ENCODE results near the gene PLEKHG4B. TPM values are rescaled to one million over a fixed set of nuclear protein-coding genes. Genes with fewer than 3 reads are reported as not detected.

PLEKHG4B gene
- total and polyA plus RNA-seq, 8 donors = 0.21 to 0.75 (median 0.38) TPM

- Histone ChIP-seq H3K4me1 (no peaks in the 10 kb centered on the region), H3K27me3 (no peaks in the 10 kb centered on the region), H3K9me3 (no peaks in the 10 kb centered on the region), H3K36me3 (no peaks in the 10 kb centered on the region), H3K27ac (no peak overlapping the region), H3K4me3 (no peak overlapping the region)
- DNase-seq (no peak), FAIRE-seq (no peak), ATAC-seq (no peak)
- intact Hi-C loops (cut with DNase I) = no loop called here
- TF ChIP-seq CTCF (IDR thresholded peaks at IDR 0.05) = no peak
- WGBS, 2 donors = 70 to 81% methylated on average over 12 of the region's 12 CpGs
Observed at GRCh38 chr5:157126-157715, 65.3 kb downstream of the PLEKHG4B start.

GRCh38 chr5:157801-158200, 65.8 kb downstream of the PLEKHG4B start:
- Histone ChIP-seq H3K4me3 (no peak overlapping the region), H3K27me3 (no peaks in the 10 kb centered on the region), H3K36me3 (no peaks in the 10 kb centered on the region), H3K9me3 (no peaks in the 10 kb centered on the region), H3K27ac (no peak overlapping the region), H3K4me1 (no peaks in the 10 kb centered on the region)
- WGBS, 2 donors = 84 to 87% methylated on average over 11 of the region's 11 CpGs
- TF ChIP-seq CTCF (IDR thresholded peaks at IDR 0.05) = no peak
- intact Hi-C loops (cut with DNase I) = no loop called here
- FAIRE-seq = no peak
- DNase-seq = peak in 1 of 6 donors; percentile 41
- ATAC-seq = no peak

GRCh38 chr5:158807-159447, 67.0 kb downstream of the PLEKHG4B start:
- Histone ChIP-seq H3K4me1 (no peaks in the 10 kb centered on the region), H3K36me3 (no peaks in the 10 kb centered on the region), H3K27me3 (no peaks in the 10 kb centered on the region), H3K27ac (no peak overlapping the region), H3K4me3 (no peak overlapping the region), H3K9me3 (no peaks in the 10 kb centered on the region)
- 60 to 79% methylated on average over 17 of the region's 17 CpGs for WGBS, 2 donors
- FAIRE-seq = no peak
- peak in 1 of 6 donors; percentile 29 for DNase-seq
- ATAC-seq = no peak
- TF ChIP-seq CTCF (IDR thresholded peaks at IDR 0.05) = no peak
- intact Hi-C loops (cut with DNase I) = no loop called here

- no peak for FAIRE-seq
- H3K4me1 ChIP-seq = no peaks in the 10 kb centered on the region
- peak in 1 of 6 donors; percentile 26 for DNase-seq
- no peaks in the 10 kb centered on the region for H3K27me3 ChIP-seq
- no peak for ATAC-seq
- TF ChIP-seq CTCF (IDR thresholded peaks at IDR 0.05) = no peak
- H3K4me3 ChIP-seq = no peak overlapping the region
- no peaks in the 10 kb centered on the region for H3K9me3 ChIP-seq
- no peak overlapping the region for H3K27ac ChIP-seq
- H3K36me3 ChIP-seq = no peaks in the 10 kb centered on the region
- 62 to 75% methylated on average over 19 of the region's 19 CpGs for WGBS, 2 donors
- intact Hi-C loops (cut with DNase I) = no loop called here
Observed at GRCh38 chr5:159448-160172, 67.6 kb downstream of the PLEKHG4B start.

GRCh38 chr5:160173-160510, 68.2 kb downstream of the PLEKHG4B start:
- intact Hi-C loops (cut with DNase I) = no loop called here
- Histone ChIP-seq H3K4me3 (no peak overlapping the region), H3K9me3 (no peaks in the 10 kb centered on the region), H3K36me3 (no peaks in the 10 kb centered on the region), H3K27ac (no peak overlapping the region), H3K27me3 (no peaks in the 10 kb centered on the region), H3K4me1 (no peaks in the 10 kb centered on the region)
- no peak for TF ChIP-seq CTCF (IDR thresholded peaks at IDR 0.05)
- ATAC-seq (no peak), FAIRE-seq (no peak), DNase-seq (no peak)
- WGBS, 2 donors = 73 to 86% methylated on average over 14 of the region's 14 CpGs
